Bronchial epithelial cell (primary cell): ENCODE measurements around the gene CASK. TPM values are rescaled to one million over a fixed set of nuclear protein-coding genes. Genes with fewer than 3 reads are reported as not detected.
A peak's percentile ranks its signal among the peaks of the same experiment; 100 is the strongest.

Experiments used
- DNase-seq: peaks from one replicate; pipeline ENCODE4 v3.0.0-alpha.2; 2010; ENCODE audit warnings: low read depth
- FAIRE-seq: peaks from 2 replicates; lab custom pipeline; 2011; peaks lifted over from hg19 to GRCh38; lab: Jason Lieb, UNC
- H3K27me3 ChIP-seq: 2 replicates; pipeline ENCODE4 v1.5.1; 2011; ENCODE audit warnings: low read length; ENCODE audit not compliant: control insufficient read depth, insufficient read depth
- H3K36me3 ChIP-seq: 2 replicates; pipeline ENCODE4 v1.5.1; 2011; ENCODE audit warnings: low read length; ENCODE audit not compliant: control insufficient read depth, insufficient read depth
- H3K4me3 ChIP-seq: 2 replicates; pipeline ENCODE4 v1.5.1; 2011; ENCODE audit warnings: mild to moderate bottlenecking, low read depth, low read length, control low read depth
- total RNA-seq: library from RNA; depleted of rRNA; stranded (reverse); fragments of >200 nt; gene quantifications from 2 replicates; pipeline ENCODE4 v1.2.1, GENCODE V29; 2014
- TF ChIP-seq, protein P1 (sequence below): IDR thresholded peaks from 2 replicates; pipeline ENCODE4 v1.5.1; 2011; ENCODE audit warnings: mild to moderate bottlenecking, moderate library complexity, low read length, control low read depth, inconsistent platforms; ENCODE audit not compliant: insufficient read depth, severe bottlenecking

The CASK gene, protein sequence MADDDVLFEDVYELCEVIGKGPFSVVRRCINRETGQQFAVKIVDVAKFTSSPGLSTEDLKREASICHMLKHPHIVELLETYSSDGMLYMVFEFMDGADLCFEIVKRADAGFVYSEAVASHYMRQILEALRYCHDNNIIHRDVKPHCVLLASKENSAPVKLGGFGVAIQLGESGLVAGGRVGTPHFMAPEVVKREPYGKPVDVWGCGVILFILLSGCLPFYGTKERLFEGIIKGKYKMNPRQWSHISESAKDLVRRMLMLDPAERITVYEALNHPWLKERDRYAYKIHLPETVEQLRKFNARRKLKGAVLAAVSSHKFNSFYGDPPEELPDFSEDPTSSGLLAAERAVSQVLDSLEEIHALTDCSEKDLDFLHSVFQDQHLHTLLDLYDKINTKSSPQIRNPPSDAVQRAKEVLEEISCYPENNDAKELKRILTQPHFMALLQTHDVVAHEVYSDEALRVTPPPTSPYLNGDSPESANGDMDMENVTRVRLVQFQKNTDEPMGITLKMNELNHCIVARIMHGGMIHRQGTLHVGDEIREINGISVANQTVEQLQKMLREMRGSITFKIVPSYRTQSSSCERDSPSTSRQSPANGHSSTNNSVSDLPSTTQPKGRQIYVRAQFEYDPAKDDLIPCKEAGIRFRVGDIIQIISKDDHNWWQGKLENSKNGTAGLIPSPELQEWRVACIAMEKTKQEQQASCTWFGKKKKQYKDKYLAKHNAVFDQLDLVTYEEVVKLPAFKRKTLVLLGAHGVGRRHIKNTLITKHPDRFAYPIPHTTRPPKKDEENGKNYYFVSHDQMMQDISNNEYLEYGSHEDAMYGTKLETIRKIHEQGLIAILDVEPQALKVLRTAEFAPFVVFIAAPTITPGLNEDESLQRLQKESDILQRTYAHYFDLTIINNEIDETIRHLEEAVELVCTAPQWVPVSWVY
- 92.6 and 141 TPM in 2 replicates for total RNA-seq

DNA sequence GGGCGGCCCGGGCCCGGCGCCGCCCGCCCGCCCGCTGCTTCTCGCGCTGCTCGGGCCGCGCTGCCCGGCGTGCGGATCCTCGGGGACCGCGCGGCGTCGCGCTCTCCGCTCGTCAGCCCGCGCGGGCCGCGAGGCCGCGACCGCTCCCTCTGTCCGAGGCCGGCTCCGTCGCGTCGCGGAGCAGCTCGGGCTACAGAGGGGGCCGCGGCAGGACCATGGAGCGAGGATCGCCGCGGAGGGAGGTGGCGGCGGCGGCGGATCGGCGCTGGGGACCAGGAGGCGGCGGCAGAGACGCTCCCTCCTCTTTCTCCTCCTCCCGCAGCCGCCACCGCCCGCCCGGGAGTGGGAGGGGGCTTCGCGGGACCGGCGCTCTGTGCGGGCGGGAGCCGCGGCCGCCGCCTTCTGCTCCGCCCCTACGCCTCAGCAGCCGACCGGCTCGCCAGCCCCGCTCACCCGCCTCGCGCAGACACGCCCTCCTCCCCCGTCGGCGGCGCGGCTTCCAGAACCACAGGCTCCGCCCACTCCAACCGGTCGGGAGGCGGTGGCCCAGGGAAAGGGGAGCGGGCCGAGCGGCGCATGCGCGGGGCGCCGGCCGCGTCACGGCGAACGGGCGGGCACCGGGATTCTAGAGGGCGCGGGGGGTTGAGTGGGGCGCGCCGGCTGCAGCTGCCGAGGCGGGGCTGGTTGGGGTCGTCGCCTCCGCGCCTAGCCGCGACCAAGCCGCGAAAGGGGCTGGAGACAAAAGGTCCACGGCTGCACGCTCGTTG, at the start of gene CASK:
CASK (minus strand) TSS at position 344 of the 767 bp plus-strand sequence. CDS start 566 bp downstream, outside the sequence.
- no peaks in the 10 kb centered on the region for H3K27me3 ChIP-seq
- no peaks in the 10 kb centered on the region for H3K36me3 ChIP-seq
- peak within 1 kb of the TSS; percentile 76 for H3K4me3 ChIP-seq
- TF ChIP-seq, protein P1, sequence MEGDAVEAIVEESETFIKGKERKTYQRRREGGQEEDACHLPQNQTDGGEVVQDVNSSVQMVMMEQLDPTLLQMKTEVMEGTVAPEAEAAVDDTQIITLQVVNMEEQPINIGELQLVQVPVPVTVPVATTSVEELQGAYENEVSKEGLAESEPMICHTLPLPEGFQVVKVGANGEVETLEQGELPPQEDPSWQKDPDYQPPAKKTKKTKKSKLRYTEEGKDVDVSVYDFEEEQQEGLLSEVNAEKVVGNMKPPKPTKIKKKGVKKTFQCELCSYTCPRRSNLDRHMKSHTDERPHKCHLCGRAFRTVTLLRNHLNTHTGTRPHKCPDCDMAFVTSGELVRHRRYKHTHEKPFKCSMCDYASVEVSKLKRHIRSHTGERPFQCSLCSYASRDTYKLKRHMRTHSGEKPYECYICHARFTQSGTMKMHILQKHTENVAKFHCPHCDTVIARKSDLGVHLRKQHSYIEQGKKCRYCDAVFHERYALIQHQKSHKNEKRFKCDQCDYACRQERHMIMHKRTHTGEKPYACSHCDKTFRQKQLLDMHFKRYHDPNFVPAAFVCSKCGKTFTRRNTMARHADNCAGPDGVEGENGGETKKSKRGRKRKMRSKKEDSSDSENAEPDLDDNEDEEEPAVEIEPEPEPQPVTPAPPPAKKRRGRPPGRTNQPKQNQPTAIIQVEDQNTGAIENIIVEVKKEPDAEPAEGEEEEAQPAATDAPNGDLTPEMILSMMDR: no peak
- DNase-seq: peak; percentile 74
- no peak for FAIRE-seq

DNA sequence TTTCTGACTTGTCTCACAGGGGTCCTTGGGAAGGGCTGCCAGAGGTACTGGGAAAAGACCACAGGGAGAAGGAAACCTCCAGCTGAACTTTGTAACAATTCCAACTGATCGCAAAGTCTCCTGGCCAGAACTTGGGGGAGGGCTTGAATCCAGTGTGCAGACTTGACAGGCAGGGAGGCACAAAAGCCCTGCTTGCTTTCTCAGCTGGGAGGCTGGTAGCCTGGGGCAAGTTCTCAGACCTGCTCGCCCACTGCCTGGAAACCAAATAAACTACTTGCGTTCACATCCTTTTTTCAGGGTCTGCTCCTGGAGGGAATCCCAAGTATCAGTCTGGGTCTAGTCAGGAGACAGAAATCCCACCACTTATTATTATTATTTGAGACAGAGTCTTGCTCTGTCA, 48.0 kb upstream of the CASK start:
- TF ChIP-seq, protein P1: no peak
- Histone ChIP-seq H3K4me3 (no peak overlapping the region), H3K27me3 (no peaks in the 10 kb centered on the region), H3K36me3 (no peaks in the 10 kb centered on the region)
- FAIRE-seq (no peak), DNase-seq (no peak)

DNA sequence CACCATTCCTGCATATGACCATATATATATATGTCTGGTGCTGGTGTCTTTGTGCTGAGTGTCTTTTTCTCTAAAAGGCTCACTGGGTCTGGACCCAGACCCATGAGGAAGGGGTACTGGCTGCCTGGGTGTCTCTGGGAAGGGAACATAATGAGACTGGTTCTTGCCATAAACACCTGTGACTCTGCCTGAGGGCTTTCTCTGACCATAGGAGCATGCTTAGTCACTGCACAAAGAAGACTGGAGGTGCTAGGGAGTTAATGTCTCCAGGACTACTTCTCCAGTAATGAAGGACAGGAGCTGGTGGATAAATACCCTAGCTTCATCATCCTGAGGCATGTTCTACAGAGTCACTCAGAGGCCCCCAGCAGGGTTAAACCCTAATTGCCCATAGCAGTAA, 47.1 kb upstream of the CASK start:
- Histone ChIP-seq H3K4me3 (no peak overlapping the region), H3K36me3 (no peaks in the 10 kb centered on the region), H3K27me3 (no peaks in the 10 kb centered on the region)
- no peak for FAIRE-seq
- DNase-seq: no peak
- TF ChIP-seq, protein P1: no peak

DNA sequence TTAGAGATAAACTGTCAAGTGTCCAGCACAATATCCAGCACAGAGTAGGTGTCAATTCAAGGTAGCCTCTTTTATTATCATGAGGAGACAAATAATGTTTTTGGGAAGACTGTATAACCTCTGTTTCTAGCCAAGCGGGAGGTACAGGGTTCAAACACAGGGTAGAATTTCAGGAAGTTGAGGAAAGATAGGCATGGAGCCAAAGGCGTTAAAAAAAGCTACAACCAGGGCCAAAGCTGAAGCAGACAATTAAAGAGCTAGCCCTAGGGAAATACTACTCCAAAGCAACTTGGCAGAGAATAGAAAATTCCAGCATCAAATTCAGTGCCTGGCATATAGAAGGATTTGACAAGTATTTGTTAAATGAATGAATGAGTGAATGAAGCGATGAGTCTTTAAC, 40.0 kb upstream of the CASK start:
- Histone ChIP-seq H3K36me3 (no peaks in the 10 kb centered on the region), H3K4me3 (no peak overlapping the region), H3K27me3 (no peaks in the 10 kb centered on the region)
- no peak for DNase-seq
- no peak for FAIRE-seq
- TF ChIP-seq, protein P1: no peak

DNA sequence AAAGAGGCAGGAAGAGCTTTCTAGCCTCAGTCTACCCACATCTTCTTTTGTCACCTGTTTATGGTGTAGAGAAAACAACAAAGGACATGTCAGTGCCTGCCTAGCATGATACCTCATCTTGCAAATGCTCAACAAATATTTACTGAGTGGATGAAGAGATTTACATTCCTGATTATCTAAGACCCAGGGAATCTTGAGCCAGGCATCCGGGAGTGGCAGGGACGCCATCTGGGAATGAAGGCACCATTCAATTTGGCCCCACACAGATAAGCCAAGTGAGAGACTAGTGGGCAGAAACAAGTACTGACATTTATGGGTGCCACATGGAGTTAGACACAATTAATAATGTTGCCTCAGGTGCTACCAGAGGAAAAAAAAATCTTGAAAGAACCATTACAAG, 36.8 kb upstream of the CASK start:
- DNase-seq: peak; percentile 35
- TF ChIP-seq, protein P1: no peak
- no peak for FAIRE-seq
- Histone ChIP-seq H3K4me3 (no peak overlapping the region), H3K36me3 (no peaks in the 10 kb centered on the region), H3K27me3 (no peaks in the 10 kb centered on the region)
